ENCODE measurements around the gene MYO18B.

Gene MYO18B

GRCh38 chr22:26053737-26054316 lies 311.8 kb downstream of the MYO18B start:
- no peaks in the 10 kb centered on the region for H4K20me1 ChIP-seq (ENCODE audit: low read depth, low read length)
- no peaks in the 10 kb centered on the region for H3K79me2 ChIP-seq (ENCODE audit: insufficient read depth, low read length)
- H3K9me2 ChIP-seq (replicated peaks; ENCODE audit: insufficient read depth, low read length): no peaks in the 10 kb centered on the region
- no peaks in the 10 kb centered on the region for H3K27me3 ChIP-seq (ENCODE audit: low read length)
- TF ChIP-seq CTCF (IDR thresholded peaks at IDR 0.05; ENCODE audit: insufficient read depth, low read length, poor library complexity, severe bottlenecking): no peak
- TF ChIP-seq EZH2phosphoT487 (conservative IDR thresholded peaks at IDR 0.05; ENCODE audit: low read length): no peak
- H3K9ac ChIP-seq (ENCODE audit: low read length): no peak overlapping the region
- no peak overlapping the region for H2AFZ ChIP-seq (ENCODE audit: low read depth, low read length, severe bottlenecking)
- H3F3A ChIP-seq (ENCODE audit: insufficient read depth): no peaks in the 10 kb centered on the region
- no peaks in the 10 kb centered on the region for H3K9me3 ChIP-seq (ENCODE audit: insufficient read depth, low read length)
- no peak overlapping the region for H3K4me3 ChIP-seq (ENCODE audit: insufficient read depth, low read length, poor library complexity, severe bottlenecking)
- H3K4me2 ChIP-seq (ENCODE audit: low read depth, low read length, poor library complexity, severe bottlenecking): no peak overlapping the region
- H3K36me3 ChIP-seq (ENCODE audit: low read length): no peaks in the 10 kb centered on the region
- H3K27ac ChIP-seq (ENCODE audit: low read depth, low read length): no peak overlapping the region

GRCh38 chr22:26054841-26055605 lies 313.0 kb downstream of the MYO18B start:
- no peak for TF ChIP-seq CTCF (IDR thresholded peaks at IDR 0.05; ENCODE audit: insufficient read depth, low read length, poor library complexity, severe bottlenecking)
- TF ChIP-seq EZH2phosphoT487 (conservative IDR thresholded peaks at IDR 0.05; ENCODE audit: low read length): no peak
- no peaks in the 10 kb centered on the region for H3K36me3 ChIP-seq (ENCODE audit: low read length)
- H3K9ac ChIP-seq (ENCODE audit: low read length): no peak overlapping the region
- H3K4me2 ChIP-seq (ENCODE audit: low read depth, low read length, poor library complexity, severe bottlenecking): no peak overlapping the region
- H3K27me3 ChIP-seq (ENCODE audit: low read length): no peaks in the 10 kb centered on the region
- no peak overlapping the region for H3K27ac ChIP-seq (ENCODE audit: low read depth, low read length)
- H3K79me2 ChIP-seq (ENCODE audit: insufficient read depth, low read length): no peaks in the 10 kb centered on the region
- H3F3A ChIP-seq (ENCODE audit: insufficient read depth): no peaks in the 10 kb centered on the region
- H3K4me3 ChIP-seq (ENCODE audit: insufficient read depth, low read length, poor library complexity, severe bottlenecking): no peak overlapping the region
- H3K9me3 ChIP-seq (ENCODE audit: insufficient read depth, low read length): no peaks in the 10 kb centered on the region
- H4K20me1 ChIP-seq (ENCODE audit: low read depth, low read length): no peaks in the 10 kb centered on the region
- H3K9me2 ChIP-seq (replicated peaks; ENCODE audit: insufficient read depth, low read length): no peaks in the 10 kb centered on the region
- no peak overlapping the region for H2AFZ ChIP-seq (ENCODE audit: low read depth, low read length, severe bottlenecking)

GRCh38 chr22:26055693-26056092 lies 313.7 kb downstream of the MYO18B start:
- Histone ChIP-seq H3K9me2 (replicated peaks; ENCODE audit: insufficient read depth, low read length) (no peaks in the 10 kb centered on the region), H2AFZ (ENCODE audit: low read depth, low read length, severe bottlenecking) (no peak overlapping the region), H3F3A (ENCODE audit: insufficient read depth) (no peaks in the 10 kb centered on the region), H3K4me3 (ENCODE audit: insufficient read depth, low read length, poor library complexity, severe bottlenecking) (no peak overlapping the region), H3K27me3 (ENCODE audit: low read length) (no peaks in the 10 kb centered on the region), H3K9ac (ENCODE audit: low read length) (no peak overlapping the region), H3K27ac (ENCODE audit: low read depth, low read length) (no peak overlapping the region), H3K79me2 (ENCODE audit: insufficient read depth, low read length) (no peaks in the 10 kb centered on the region), H3K36me3 (ENCODE audit: low read length) (no peaks in the 10 kb centered on the region), H3K4me2 (ENCODE audit: low read depth, low read length, poor library complexity, severe bottlenecking) (no peak overlapping the region), H4K20me1 (ENCODE audit: low read depth, low read length) (no peaks in the 10 kb centered on the region), H3K9me3 (ENCODE audit: insufficient read depth, low read length) (no peaks in the 10 kb centered on the region)
- TF ChIP-seq EZH2phosphoT487 (conservative IDR thresholded peaks at IDR 0.05; ENCODE audit: low read length): no peak
- no peak for TF ChIP-seq CTCF (IDR thresholded peaks at IDR 0.05; ENCODE audit: insufficient read depth, low read length, poor library complexity, severe bottlenecking)

All from SU-DHL-6 (cell line).